NCI-H128 (cell line): Measurements from ENCODE around the gene RSPO4.

ENCODE experiments used
- DNase-seq: peaks from one replicate; lab custom pipeline; 2025; ENCODE audit not compliant: unreplicated experiment; lab: John Stamatoyannopoulos, UW

Gene RSPO4

GRCh38 chr20:944774-945410 lies 57.2 kb downstream of the RSPO4 start:
- no peak for DNase-seq

GRCh38 chr20:944148-944547 lies 58.0 kb downstream of the RSPO4 start:
- no peak for DNase-seq

- no peak for DNase-seq
Observed at GRCh38 chr20:942611-943010, 59.5 kb downstream of the RSPO4 start.

GRCh38 chr20:940926-941325 lies 61.2 kb downstream of the RSPO4 start:
- DNase-seq, result no peak

- DNase-seq, result no peak
Observed at GRCh38 chr20:939606-940005, 62.5 kb downstream of the RSPO4 start.

- DNase-seq, result no peak
Observed at GRCh38 chr20:934186-934840, 67.8 kb downstream of the RSPO4 start.

- no peak for DNase-seq
Observed at GRCh38 chr20:933029-933428, 69.1 kb downstream of the RSPO4 start.

GRCh38 chr20:931401-931800 lies 70.7 kb downstream of the RSPO4 start:
- no peak for DNase-seq

- DNase-seq, result no peak
Observed at GRCh38 chr20:926670-927069, 75.4 kb downstream of the RSPO4 start.

GRCh38 chr20:925516-925915 lies 76.6 kb downstream of the RSPO4 start:
- DNase-seq, result no peak

- DNase-seq, result no peak
Observed at GRCh38 chr20:924639-925038, 77.5 kb downstream of the RSPO4 start.

GRCh38 chr20:922781-923180 lies 79.3 kb downstream of the RSPO4 start:
- DNase-seq, result no peak

- no peak for DNase-seq
Observed at GRCh38 chr20:921068-921467, 81.0 kb downstream of the RSPO4 start.

GRCh38 chr20:920311-920710 lies 81.8 kb downstream of the RSPO4 start:
- no peak for DNase-seq

GRCh38 chr20:919491-919916 lies 82.6 kb downstream of the RSPO4 start:
- no peak for DNase-seq

- DNase-seq, result no peak
Observed at GRCh38 chr20:917416-917815, 84.7 kb downstream of the RSPO4 start.

GRCh38 chr20:916825-917224 lies 85.3 kb downstream of the RSPO4 start:
- DNase-seq, result no peak

GRCh38 chr20:916125-916799 lies 85.8 kb downstream of the RSPO4 start, which contains the start of gene ANGPT4:
Gene ANGPT4, minus strand, starts transcription at chr20:916334. Its CDS starts 120 bp downstream, at chr20:916214.
- DNase-seq, result no peak

GRCh38 chr20:914727-915498 lies 87.2 kb downstream of the RSPO4 start:
- no peak for DNase-seq

GRCh38 chr20:913306-913849 lies 88.7 kb downstream of the RSPO4 start:
- DNase-seq, result no peak

- no peak for DNase-seq
Observed at GRCh38 chr20:911882-912600, 90.1 kb downstream of the RSPO4 start.
